HepG2 (cell line): ENCODE measurements around the gene FBP1.
"Not testable (repeated sequence)": the region's sequence is repeated elsewhere in the genome, so short reads cannot be mapped to it uniquely, and the experiment has no call there.

Source experiments
- CBX2 ChIP-seq, 2 experiments: fragments of 200-600 bp in 1 of 2; sonication (generic); formaldehyde crosslinking in 1 of 2; IDR thresholded peaks; 2 replicates each; pipeline versions ENCODE4 v1.7.0 to v1.8.1; 2018 to 2022; ENCODE audit warnings: low read depth in 2 of 2, low read length in 1 of 2, mild to moderate bottlenecking in 1 of 2, missing genetic modification reagents in 1 of 2
- EZH2 ChIP-seq: conservative IDR thresholded peaks from 2 replicates; pipeline ENCODE4 v1.6.1; 2012; ENCODE audit warnings: mild to moderate bottlenecking, low read depth, low read length, moderate library complexity
- FLYWCH1 ChIP-seq: sonication (generic); formaldehyde crosslinking; IDR thresholded peaks from 2 replicates; pipeline ENCODE4 v1.8.1; 2023; ENCODE audit warnings: mild to moderate bottlenecking, missing genetic modification reagents
- HNRNPUL1 ChIP-seq: fragments of 200-400 bp; formaldehyde crosslinking; IDR thresholded peaks from 2 replicates; pipeline ENCODE4 v1.6.1; 2017; ENCODE audit warnings: low read depth, mild to moderate bottlenecking, low read length, moderate library complexity
- KMT2A ChIP-seq: sonication (generic); formaldehyde crosslinking; IDR thresholded peaks from 2 replicates; pipeline ENCODE4 v1.4.0; 2020; ENCODE audit warnings: missing genetic modification reagents
- MBD4 ChIP-seq: IDR thresholded peaks from 2 replicates; pipeline ENCODE4 v1.6.1; 2012; ENCODE audit warnings: low read length, inconsistent platforms, borderline replicate concordance
- MXI1 ChIP-seq: IDR thresholded peaks from 3 replicates; pipeline ENCODE4 v1.6.1; 2012; ENCODE audit warnings: low read depth, low read length, inconsistent platforms, borderline replicate concordance
- POLR2A ChIP-seq, 2 experiments: IDR thresholded peaks; 2 replicates each; pipeline ENCODE4 v1.6.1; 2011; ENCODE audit warnings: low read depth in 2 of 2, low read length in 2 of 2, mild to moderate bottlenecking in 1 of 2, moderate library complexity in 1 of 2; ENCODE audit not compliant: insufficient read depth in 1 of 2
- SETDB1 ChIP-seq: sonication (generic); formaldehyde crosslinking; IDR thresholded peaks from 2 replicates; pipeline ENCODE4 v1.5.1; 2020; ENCODE audit warnings: missing genetic modification reagents, mild to moderate bottlenecking, borderline replicate concordance
- ZNF274 ChIP-seq: sonication (generic); formaldehyde crosslinking; IDR thresholded peaks from 2 replicates; pipeline ENCODE4 v1.5.1; 2020; ENCODE audit warnings: mild to moderate bottlenecking, missing genetic modification reagents
- ZNF567 ChIP-seq: sonication (generic); formaldehyde crosslinking; IDR thresholded peaks from 2 replicates; pipeline ENCODE4 v1.8.1; 2023; ENCODE audit warnings: mild to moderate bottlenecking, missing genetic modification reagents, borderline replicate concordance
- ZNF709 ChIP-seq: sonication (generic); formaldehyde crosslinking; IDR thresholded peaks from 2 replicates; pipeline ENCODE4 v1.5.0; 2020; ENCODE audit warnings: mild to moderate bottlenecking, missing genetic modification reagents
- TF ChIP-seq, protein P1 (sequence below): sonication (generic); formaldehyde crosslinking; IDR thresholded peaks from 2 replicates; pipeline ENCODE4 v1.5.0; 2020; ENCODE audit warnings: mild to moderate bottlenecking, missing genetic modification reagents, moderate library complexity
- TF ChIP-seq, protein P2 (sequence below): IDR thresholded peaks from 2 replicates; pipeline ENCODE4 v1.6.1; 2016

DNA sequence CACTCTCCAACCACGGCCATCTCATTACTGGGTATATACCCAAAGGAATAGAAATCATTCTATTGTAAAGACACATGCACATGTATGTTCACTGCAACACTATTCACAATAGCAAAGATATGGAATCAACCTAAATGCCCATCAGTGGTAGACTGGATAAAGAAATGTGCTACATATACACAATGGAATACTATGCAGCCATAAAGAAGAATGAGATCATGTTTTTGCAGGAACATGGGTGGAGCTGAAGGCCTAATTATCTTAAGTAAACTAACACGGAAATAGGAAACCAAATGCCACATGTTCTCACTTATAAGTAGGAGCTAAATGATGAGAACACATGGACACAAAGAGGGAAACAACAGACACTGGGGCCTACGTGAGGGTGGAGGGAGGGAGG lies 75.0 kb downstream of the FBP1 start:
- TF ChIP-seq, protein P1, sequence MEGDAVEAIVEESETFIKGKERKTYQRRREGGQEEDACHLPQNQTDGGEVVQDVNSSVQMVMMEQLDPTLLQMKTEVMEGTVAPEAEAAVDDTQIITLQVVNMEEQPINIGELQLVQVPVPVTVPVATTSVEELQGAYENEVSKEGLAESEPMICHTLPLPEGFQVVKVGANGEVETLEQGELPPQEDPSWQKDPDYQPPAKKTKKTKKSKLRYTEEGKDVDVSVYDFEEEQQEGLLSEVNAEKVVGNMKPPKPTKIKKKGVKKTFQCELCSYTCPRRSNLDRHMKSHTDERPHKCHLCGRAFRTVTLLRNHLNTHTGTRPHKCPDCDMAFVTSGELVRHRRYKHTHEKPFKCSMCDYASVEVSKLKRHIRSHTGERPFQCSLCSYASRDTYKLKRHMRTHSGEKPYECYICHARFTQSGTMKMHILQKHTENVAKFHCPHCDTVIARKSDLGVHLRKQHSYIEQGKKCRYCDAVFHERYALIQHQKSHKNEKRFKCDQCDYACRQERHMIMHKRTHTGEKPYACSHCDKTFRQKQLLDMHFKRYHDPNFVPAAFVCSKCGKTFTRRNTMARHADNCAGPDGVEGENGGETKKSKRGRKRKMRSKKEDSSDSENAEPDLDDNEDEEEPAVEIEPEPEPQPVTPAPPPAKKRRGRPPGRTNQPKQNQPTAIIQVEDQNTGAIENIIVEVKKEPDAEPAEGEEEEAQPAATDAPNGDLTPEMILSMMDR (CRISPR knock-in tag), result not testable (repeated sequence)
- not testable (repeated sequence) for TF ChIP-seq EZH2; MBD4; HNRNPUL1; SETDB1 (CRISPR knock-in tag); CBX2 (IDR thresholded peaks at IDR 0.05; ENCODE audit: low read depth, low read length); CBX2 (CRISPR knock-in tag; IDR thresholded peaks at IDR 0.05; ENCODE audit: low read depth); KMT2A (CRISPR knock-in tag); ZNF709 (CRISPR knock-in tag); POLR2A (IDR thresholded peaks at IDR 0.05; ENCODE audit: insufficient read depth in 1 of 2, low read depth in 2 of 2, low read length in 2 of 2); FLYWCH1 (CRISPR knock-in tag); MXI1; ZNF274; ZNF567 (CRISPR knock-in tag)
- TF ChIP-seq, protein P2, sequence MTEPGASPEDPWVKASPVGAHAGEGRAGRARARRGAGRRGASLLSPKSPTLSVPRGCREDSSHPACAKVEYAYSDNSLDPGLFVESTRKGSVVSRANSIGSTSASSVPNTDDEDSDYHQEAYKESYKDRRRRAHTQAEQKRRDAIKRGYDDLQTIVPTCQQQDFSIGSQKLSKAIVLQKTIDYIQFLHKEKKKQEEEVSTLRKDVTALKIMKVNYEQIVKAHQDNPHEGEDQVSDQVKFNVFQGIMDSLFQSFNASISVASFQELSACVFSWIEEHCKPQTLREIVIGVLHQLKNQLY, result not testable (repeated sequence)
